ENCODE results near the gene TNFSF4.

The TNFSF4 gene

GRCh38 chr1:173195596-173196088 lies 11.5 kb downstream of the TNFSF4 start:
- Histone ChIP-seq H3K9me3 (ENCODE audit: control insufficient read depth in 5 of 5, low read length in 5 of 5) (no peaks in the 10 kb centered on the region), H3K27me3 (ENCODE audit: control insufficient read depth in 5 of 5, insufficient read depth in 4 of 5, low read length in 5 of 5) (no peaks in the 10 kb centered on the region), H3K4me1 (ENCODE audit: control insufficient read depth in 5 of 5, insufficient read depth in 5 of 5, low read length in 5 of 5) (peaks cover 0 to 9% (median 6%) of the 10 kb centered on the region in 5 donors), H3K36me3 (ENCODE audit: control insufficient read depth in 5 of 5, insufficient read depth in 5 of 5, low read length in 5 of 5) (no peaks in the 10 kb centered on the region), H3K27ac (ENCODE audit: low read depth, low read length) (no peak overlapping the region), H3K9ac (ENCODE audit: low read length in 5 of 5) (no peak overlapping the region), H3K4me3 (ENCODE audit: low read depth in 1 of 5, low read length in 5 of 5) (no peak overlapping the region)

GRCh38 chr1:173193639-173194038 lies 13.5 kb downstream of the TNFSF4 start:
- Histone ChIP-seq H3K36me3 (ENCODE audit: control insufficient read depth in 5 of 5, insufficient read depth in 5 of 5, low read length in 5 of 5) (no peaks in the 10 kb centered on the region), H3K9ac (ENCODE audit: low read length in 5 of 5) (no peak overlapping the region), H3K4me1 (ENCODE audit: control insufficient read depth in 5 of 5, insufficient read depth in 5 of 5, low read length in 5 of 5) (peaks cover 3 to 17% (median 17%) of the 10 kb centered on the region in 5 donors), H3K27me3 (ENCODE audit: control insufficient read depth in 5 of 5, insufficient read depth in 4 of 5, low read length in 5 of 5) (no peaks in the 10 kb centered on the region), H3K4me3 (ENCODE audit: low read depth in 1 of 5, low read length in 5 of 5) (no peak overlapping the region), H3K27ac (ENCODE audit: low read depth, low read length) (no peak overlapping the region), H3K9me3 (ENCODE audit: control insufficient read depth in 5 of 5, low read length in 5 of 5) (no peaks in the 10 kb centered on the region)

- Histone ChIP-seq H3K9ac (ENCODE audit: low read length in 5 of 5) (no peak overlapping the region), H3K27ac (ENCODE audit: low read depth, low read length) (peak overlapping the region; percentile 12), H3K36me3 (ENCODE audit: control insufficient read depth in 5 of 5, insufficient read depth in 5 of 5, low read length in 5 of 5) (peaks cover 0 to 2% (median 0%) of the 10 kb centered on the region in 5 donors), H3K27me3 (ENCODE audit: control insufficient read depth in 5 of 5, insufficient read depth in 4 of 5, low read length in 5 of 5) (no peaks in the 10 kb centered on the region), H3K4me1 (ENCODE audit: control insufficient read depth in 5 of 5, insufficient read depth in 5 of 5, low read length in 5 of 5) (peaks cover 3 to 17% (median 17%) of the 10 kb centered on the region in 5 donors), H3K4me3 (ENCODE audit: low read depth in 1 of 5, low read length in 5 of 5) (no peak overlapping the region), H3K9me3 (ENCODE audit: control insufficient read depth in 5 of 5, low read length in 5 of 5) (no peaks in the 10 kb centered on the region)
Measured at GRCh38 chr1:173191011-173191705, 16.0 kb downstream of the TNFSF4 start.

- H3K9ac ChIP-seq (ENCODE audit: low read length in 5 of 5) = peak overlapping the region in 2 of 5 donors; percentile 27 to 34
- peaks cover 3 to 17% (median 17%) of the 10 kb centered on the region in 5 donors for H3K4me1 ChIP-seq (ENCODE audit: control insufficient read depth in 5 of 5, insufficient read depth in 5 of 5, low read length in 5 of 5)
- H3K27ac ChIP-seq (ENCODE audit: low read depth, low read length) = peak overlapping the region; percentile 12
- H3K27me3 ChIP-seq (ENCODE audit: control insufficient read depth in 5 of 5, insufficient read depth in 4 of 5, low read length in 5 of 5) = no peaks in the 10 kb centered on the region
- peak overlapping the region in 2 of 5 donors; percentile 24 to 35 for H3K4me3 ChIP-seq (ENCODE audit: low read depth in 1 of 5, low read length in 5 of 5)
- H3K36me3 ChIP-seq (ENCODE audit: control insufficient read depth in 5 of 5, insufficient read depth in 5 of 5, low read length in 5 of 5) = peaks cover 0 to 2% (median 0%) of the 10 kb centered on the region in 5 donors
- no peaks in the 10 kb centered on the region for H3K9me3 ChIP-seq (ENCODE audit: control insufficient read depth in 5 of 5, low read length in 5 of 5)
Measured at GRCh38 chr1:173190101-173190936, 16.8 kb downstream of the TNFSF4 start.

- Histone ChIP-seq H3K27me3 (ENCODE audit: control insufficient read depth in 5 of 5, insufficient read depth in 4 of 5, low read length in 5 of 5) (no peaks in the 10 kb centered on the region), H3K36me3 (ENCODE audit: control insufficient read depth in 5 of 5, insufficient read depth in 5 of 5, low read length in 5 of 5) (peaks cover 0 to 2% (median 0%) of the 10 kb centered on the region in 5 donors), H3K4me3 (ENCODE audit: low read depth in 1 of 5, low read length in 5 of 5) (no peak overlapping the region), H3K9ac (ENCODE audit: low read length in 5 of 5) (no peak overlapping the region), H3K27ac (ENCODE audit: low read depth, low read length) (no peak overlapping the region), H3K4me1 (ENCODE audit: control insufficient read depth in 5 of 5, insufficient read depth in 5 of 5, low read length in 5 of 5) (peaks cover 3 to 17% (median 13%) of the 10 kb centered on the region in 5 donors), H3K9me3 (ENCODE audit: control insufficient read depth in 5 of 5, low read length in 5 of 5) (no peaks in the 10 kb centered on the region)
Measured at GRCh38 chr1:173187671-173188237, 19.4 kb downstream of the TNFSF4 start.

- H3K27me3 ChIP-seq (ENCODE audit: control insufficient read depth in 5 of 5, insufficient read depth in 4 of 5, low read length in 5 of 5) = no peaks in the 10 kb centered on the region
- no peak overlapping the region for H3K4me3 ChIP-seq (ENCODE audit: low read depth in 1 of 5, low read length in 5 of 5)
- no peaks in the 10 kb centered on the region for H3K9me3 ChIP-seq (ENCODE audit: control insufficient read depth in 5 of 5, low read length in 5 of 5)
- H3K9ac ChIP-seq (ENCODE audit: low read length in 5 of 5) = no peak overlapping the region
- H3K36me3 ChIP-seq (ENCODE audit: control insufficient read depth in 5 of 5, insufficient read depth in 5 of 5, low read length in 5 of 5) = peaks cover 0 to 2% (median 0%) of the 10 kb centered on the region in 5 donors
- no peaks in the 10 kb centered on the region for H3K4me1 ChIP-seq (ENCODE audit: control insufficient read depth in 5 of 5, insufficient read depth in 5 of 5, low read length in 5 of 5)
- no peak overlapping the region for H3K27ac ChIP-seq (ENCODE audit: low read depth, low read length)
Measured at GRCh38 chr1:173181791-173182190, 25.3 kb downstream of the TNFSF4 start.

GRCh38 chr1:173176246-173176645 lies 30.9 kb downstream of the TNFSF4 start:
- H3K9me3 ChIP-seq (ENCODE audit: control insufficient read depth in 5 of 5, low read length in 5 of 5) = peaks cover 0 to 12% (median 5%) of the 10 kb centered on the region in 5 donors
- H3K27me3 ChIP-seq (ENCODE audit: control insufficient read depth in 5 of 5, insufficient read depth in 4 of 5, low read length in 5 of 5) = no peaks in the 10 kb centered on the region
- no peaks in the 10 kb centered on the region for H3K36me3 ChIP-seq (ENCODE audit: control insufficient read depth in 5 of 5, insufficient read depth in 5 of 5, low read length in 5 of 5)
- no peak overlapping the region for H3K27ac ChIP-seq (ENCODE audit: low read depth, low read length)
- no peak overlapping the region for H3K9ac ChIP-seq (ENCODE audit: low read length in 5 of 5)
- no peaks in the 10 kb centered on the region for H3K4me1 ChIP-seq (ENCODE audit: control insufficient read depth in 5 of 5, insufficient read depth in 5 of 5, low read length in 5 of 5)
- H3K4me3 ChIP-seq (ENCODE audit: low read depth in 1 of 5, low read length in 5 of 5) = no peak overlapping the region

GRCh38 chr1:173175514-173176145 lies 31.5 kb downstream of the TNFSF4 start:
- H3K4me3 ChIP-seq (ENCODE audit: low read depth in 1 of 5, low read length in 5 of 5) = no peak overlapping the region
- no peak overlapping the region for H3K27ac ChIP-seq (ENCODE audit: low read depth, low read length)
- no peak overlapping the region for H3K9ac ChIP-seq (ENCODE audit: low read length in 5 of 5)
- no peaks in the 10 kb centered on the region for H3K27me3 ChIP-seq (ENCODE audit: control insufficient read depth in 5 of 5, insufficient read depth in 4 of 5, low read length in 5 of 5)
- no peaks in the 10 kb centered on the region for H3K4me1 ChIP-seq (ENCODE audit: control insufficient read depth in 5 of 5, insufficient read depth in 5 of 5, low read length in 5 of 5)
- no peaks in the 10 kb centered on the region for H3K36me3 ChIP-seq (ENCODE audit: control insufficient read depth in 5 of 5, insufficient read depth in 5 of 5, low read length in 5 of 5)
- H3K9me3 ChIP-seq (ENCODE audit: control insufficient read depth in 5 of 5, low read length in 5 of 5) = peaks cover 0 to 12% (median 6%) of the 10 kb centered on the region in 5 donors

- Histone ChIP-seq H3K36me3 (ENCODE audit: control insufficient read depth in 5 of 5, insufficient read depth in 5 of 5, low read length in 5 of 5) (no peaks in the 10 kb centered on the region), H3K27ac (ENCODE audit: low read depth, low read length) (no peak overlapping the region), H3K9me3 (ENCODE audit: control insufficient read depth in 5 of 5, low read length in 5 of 5) (peaks cover 0 to 12% (median 8%) of the 10 kb centered on the region in 5 donors), H3K4me3 (ENCODE audit: low read depth in 1 of 5, low read length in 5 of 5) (no peak overlapping the region), H3K27me3 (ENCODE audit: control insufficient read depth in 5 of 5, insufficient read depth in 4 of 5, low read length in 5 of 5) (no peaks in the 10 kb centered on the region), H3K9ac (ENCODE audit: low read length in 5 of 5) (no peak overlapping the region), H3K4me1 (ENCODE audit: control insufficient read depth in 5 of 5, insufficient read depth in 5 of 5, low read length in 5 of 5) (no peaks in the 10 kb centered on the region)
Measured at GRCh38 chr1:173173388-173173787, 33.7 kb downstream of the TNFSF4 start.
